SK-N-MC (cell line): Measurements from ENCODE around the gene GRB10.

Experiments used
- FOXP2 ChIP-seq: optimal IDR thresholded peaks from 2 replicates; pipeline ENCODE3; 2011; ENCODE audit warnings: mild to moderate bottlenecking, moderate library complexity; ENCODE audit not compliant: insufficient read depth; ENCODE audit errors: extremely low read length, control extremely low read depth
- POLR2AphosphoS5 ChIP-seq: IDR thresholded peaks from 2 replicates; pipeline ENCODE4 v1.6.1; 2012; ENCODE audit warnings: mild to moderate bottlenecking, low read depth, low read length, borderline replicate concordance

- TF ChIP-seq FOXP2 (no peak), POLR2AphosphoS5 (no peak)
These were observed 38.8 kb downstream of the GRB10 start for GRCh38 chr7:50743893-50744292.
